Measurements from ENCODE around the gene WNT5A. TPM values are rescaled to one million over a fixed set of nuclear protein-coding genes. Genes with fewer than 3 reads are reported as not detected.

Gene WNT5A
- total and polyA plus RNA-seq, 5 donors, result 2.6 to 13.0 (median 10.8) TPM

DNA sequence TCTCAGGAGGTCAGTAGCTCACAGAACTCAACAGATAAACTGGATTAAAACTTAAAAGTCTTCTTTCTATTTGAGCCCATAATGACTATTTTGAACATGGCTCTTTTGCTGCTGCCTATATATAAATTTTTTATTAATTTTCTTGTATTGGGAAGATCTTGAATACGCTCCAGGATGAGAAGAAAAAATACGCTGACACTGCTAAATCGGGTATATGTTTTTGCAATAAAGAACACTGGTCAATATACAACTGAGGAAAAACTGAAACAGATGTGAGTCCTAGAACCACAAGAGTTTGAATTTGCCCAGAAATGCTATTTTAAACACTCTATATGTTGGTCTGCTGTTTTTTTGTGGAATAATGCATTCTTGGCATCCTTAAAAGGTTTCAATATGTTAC lies 20.6 kb downstream of the WNT5A start:
- Histone ChIP-seq H3K27me3 (ENCODE audit: control insufficient read depth, insufficient read depth) (no peaks in the 10 kb centered on the region), H3K27ac (ENCODE audit: low read length) (no peak overlapping the region), H3K4me3 (ENCODE audit: low read length) (no peak overlapping the region), H3K9me3 (ENCODE audit: control insufficient read depth, low read length) (no peaks in the 10 kb centered on the region), H3K4me1 (ENCODE audit: control insufficient read depth, insufficient read depth, low read length) (no peaks in the 10 kb centered on the region)
- no peak for ATAC-seq
- 84% methylated on average over 3 of the region's 3 CpGs for WGBS
- intact Hi-C loops (cut with DNase I), result no loop called here
- DNase-seq, result no peak

DNA sequence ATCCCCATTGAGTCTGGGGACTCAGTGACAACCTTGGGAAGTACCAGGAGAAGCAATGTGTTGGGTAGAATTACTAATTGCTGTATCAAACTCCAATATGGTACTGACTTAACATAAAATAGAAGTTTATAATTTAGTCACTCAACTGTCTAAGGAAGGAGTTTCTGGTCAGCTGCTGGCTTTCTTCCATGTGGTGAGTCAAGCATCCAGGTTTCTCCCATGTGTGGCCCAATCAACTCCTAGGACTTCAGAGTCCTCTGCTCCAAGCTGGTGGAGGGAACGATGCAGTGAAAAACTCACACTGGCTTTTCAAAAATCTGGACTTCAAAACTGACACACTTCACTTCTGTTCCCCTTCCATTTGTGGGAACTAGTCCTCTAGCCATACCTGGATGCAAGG lies 25.2 kb downstream of the WNT5A start:
- intact Hi-C loops (cut with DNase I), result no loop called here
- DNase-seq (no peak), ATAC-seq (no peak)
- H3K27me3 ChIP-seq (ENCODE audit: control insufficient read depth, insufficient read depth), result no peaks in the 10 kb centered on the region
- no peak overlapping the region for H3K27ac ChIP-seq (ENCODE audit: low read length)
- no peaks in the 10 kb centered on the region for H3K9me3 ChIP-seq (ENCODE audit: control insufficient read depth, low read length)
- H3K4me1 ChIP-seq (ENCODE audit: control insufficient read depth, insufficient read depth, low read length), result no peaks in the 10 kb centered on the region
- WGBS, result 92% methylated on average over 1 of the region's 1 CpG
- no peak overlapping the region for H3K4me3 ChIP-seq (ENCODE audit: low read length)

DNA sequence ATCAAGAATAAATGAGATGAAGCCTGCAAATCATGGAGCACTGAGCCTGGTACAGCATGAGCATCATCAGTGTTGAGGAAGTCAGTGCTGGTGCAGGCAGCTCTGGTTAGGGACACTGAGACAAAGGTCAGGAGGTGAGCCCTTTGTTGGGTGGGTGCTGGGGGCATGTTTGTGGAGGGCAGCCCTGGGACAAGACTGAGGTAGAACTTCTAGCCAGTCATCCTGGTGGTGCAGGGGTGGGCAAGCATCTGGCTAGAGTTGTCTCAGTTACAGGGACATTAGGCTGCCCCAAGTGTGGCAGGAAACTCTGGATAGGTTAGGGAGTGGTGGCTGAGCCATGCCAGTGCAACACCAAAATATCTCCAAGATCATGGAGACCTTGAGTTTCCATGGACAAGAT lies 27.3 kb downstream of the WNT5A start:
- H3K27me3 ChIP-seq (ENCODE audit: control insufficient read depth, insufficient read depth), result no peaks in the 10 kb centered on the region
- H3K9me3 ChIP-seq (ENCODE audit: control insufficient read depth, low read length), result no peaks in the 10 kb centered on the region
- intact Hi-C loops (cut with DNase I), result no loop called here
- DNase-seq, result no peak
- H3K4me1 ChIP-seq (ENCODE audit: control insufficient read depth, insufficient read depth, low read length), result no peaks in the 10 kb centered on the region
- no peak overlapping the region for H3K27ac ChIP-seq (ENCODE audit: low read length)
- no peak overlapping the region for H3K4me3 ChIP-seq (ENCODE audit: low read length)
- ATAC-seq, result no peak

DNA sequence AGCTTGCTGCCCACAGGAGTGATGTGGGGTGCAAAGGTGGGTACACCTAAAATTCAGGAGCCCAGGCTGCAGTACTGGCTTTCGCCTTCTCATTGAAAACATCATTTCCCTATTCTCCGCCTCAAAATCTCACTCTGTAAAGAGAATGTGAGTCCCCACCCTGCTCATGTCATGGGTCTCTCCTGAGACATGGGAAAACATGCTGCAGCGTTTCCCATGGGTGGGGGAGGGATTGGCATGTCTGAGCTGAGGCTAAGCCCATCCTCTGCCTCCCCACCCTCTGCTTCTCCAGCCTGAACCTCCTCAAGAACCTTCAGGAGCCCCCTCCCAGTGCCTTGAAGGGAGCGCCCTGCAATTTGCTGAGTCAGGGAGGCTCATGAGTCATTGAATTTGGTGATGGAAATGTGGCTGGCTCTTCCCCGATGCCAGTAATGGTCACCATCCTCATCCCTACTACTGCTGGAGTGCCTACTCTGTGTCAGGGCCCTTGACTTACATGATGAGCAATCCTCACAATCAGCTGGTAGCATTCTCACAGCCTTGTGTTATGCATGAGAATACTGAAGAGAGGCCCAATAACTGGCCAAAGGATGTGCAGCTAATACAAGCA lies 28.8 kb downstream of the WNT5A start:
- H3K4me3 ChIP-seq (ENCODE audit: low read length), result no peak overlapping the region
- intact Hi-C loops (cut with DNase I), result no loop called here
- H3K9me3 ChIP-seq (ENCODE audit: control insufficient read depth, low read length), result no peaks in the 10 kb centered on the region
- 71% methylated on average over 5 of the region's 5 CpGs for WGBS
- H3K27ac ChIP-seq (ENCODE audit: low read length), result no peak overlapping the region
- DNase-seq (no peak), ATAC-seq (no peak)
- H3K4me1 ChIP-seq (ENCODE audit: control insufficient read depth, insufficient read depth, low read length), result no peaks in the 10 kb centered on the region
- no peaks in the 10 kb centered on the region for H3K27me3 ChIP-seq (ENCODE audit: control insufficient read depth, insufficient read depth)

DNA sequence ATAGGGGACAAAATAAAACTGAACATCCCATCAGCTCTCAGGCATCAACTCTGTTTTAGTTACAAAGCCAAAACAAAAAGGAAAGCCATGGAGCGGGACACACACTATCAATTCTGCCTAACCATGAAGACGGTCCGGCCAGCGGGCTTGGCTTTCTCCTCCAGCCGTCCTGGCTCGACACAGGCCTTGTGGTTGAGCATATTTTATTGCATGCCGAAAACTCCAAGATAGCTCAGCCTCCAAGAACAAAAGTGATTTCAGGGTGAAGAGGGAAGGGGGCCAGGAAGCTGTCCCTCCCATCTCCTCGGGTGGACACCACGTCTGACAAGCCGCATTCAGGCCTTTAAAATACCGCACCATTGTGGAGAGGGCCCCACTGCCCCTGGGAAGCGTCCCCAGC lies 31.2 kb downstream of the WNT5A start:
- Histone ChIP-seq H3K9me3 (ENCODE audit: control insufficient read depth, low read length) (no peaks in the 10 kb centered on the region), H3K4me1 (ENCODE audit: control insufficient read depth, insufficient read depth, low read length) (no peaks in the 10 kb centered on the region), H3K27ac (ENCODE audit: low read length) (no peak overlapping the region), H3K4me3 (ENCODE audit: low read length) (no peak overlapping the region), H3K27me3 (ENCODE audit: control insufficient read depth, insufficient read depth) (no peaks in the 10 kb centered on the region)
- intact Hi-C loops (cut with DNase I), result no loop called here
- DNase-seq (no peak), ATAC-seq (no peak)
- 78% methylated on average over 12 of the region's 12 CpGs for WGBS

DNA sequence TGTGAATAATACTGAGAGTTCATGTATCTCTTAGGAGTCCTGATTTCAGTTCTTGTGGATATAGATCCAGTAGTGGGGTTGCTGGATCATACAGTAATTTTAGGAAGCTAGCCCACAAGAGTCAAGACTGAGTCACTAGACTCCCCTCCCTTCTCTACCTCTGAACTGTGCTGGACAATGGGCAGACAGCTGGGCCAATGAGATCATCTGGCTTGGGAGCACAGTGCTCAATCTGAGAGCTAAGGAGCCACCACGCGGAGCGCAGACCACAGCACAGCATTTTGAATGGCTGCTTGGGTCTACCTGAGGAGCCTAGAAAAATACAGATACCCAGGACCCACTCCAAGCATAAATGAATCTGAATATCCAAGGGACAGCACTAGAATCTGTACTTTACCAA lies 32.5 kb downstream of the WNT5A start:
- Histone ChIP-seq H3K4me1 (ENCODE audit: control insufficient read depth, insufficient read depth, low read length) (no peaks in the 10 kb centered on the region), H3K9me3 (ENCODE audit: control insufficient read depth, low read length) (no peaks in the 10 kb centered on the region), H3K27ac (ENCODE audit: low read length) (no peak overlapping the region), H3K4me3 (ENCODE audit: low read length) (no peak overlapping the region), H3K27me3 (ENCODE audit: control insufficient read depth, insufficient read depth) (no peaks in the 10 kb centered on the region)
- 48% methylated on average over 3 of the region's 3 CpGs for WGBS
- no peak for DNase-seq
- intact Hi-C loops (cut with DNase I), result no loop called here
- ATAC-seq, result no peak

DNA sequence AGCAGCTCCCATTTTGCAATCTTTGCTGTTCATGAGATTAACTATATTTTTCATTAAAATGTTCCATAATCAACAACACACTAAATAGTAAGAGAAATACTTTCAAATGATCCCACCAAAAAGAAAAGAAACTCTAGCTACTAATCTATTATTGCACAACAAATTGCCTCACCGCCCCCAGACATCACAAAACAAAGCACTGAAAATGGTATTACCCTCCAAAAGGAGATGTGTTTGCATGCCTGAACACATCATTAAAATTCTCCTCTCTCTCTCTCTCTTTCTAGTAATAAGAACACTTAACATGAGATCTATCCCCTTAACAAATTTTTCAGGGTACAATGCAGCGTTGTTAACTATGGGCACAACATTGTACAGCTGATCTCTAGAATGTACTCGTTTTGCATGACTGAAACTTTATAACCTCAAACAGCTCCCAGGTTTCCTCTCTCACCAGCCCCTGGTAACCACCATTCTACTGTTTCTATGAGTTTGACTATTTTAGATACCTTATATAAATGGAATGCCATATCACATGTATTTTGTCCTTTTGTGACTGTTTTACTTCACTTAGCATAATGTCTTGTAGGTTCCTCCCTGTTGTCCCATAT lies 33.1 kb downstream of the WNT5A start:
- no peaks in the 10 kb centered on the region for H3K27me3 ChIP-seq (ENCODE audit: control insufficient read depth, insufficient read depth)
- no peaks in the 10 kb centered on the region for H3K9me3 ChIP-seq (ENCODE audit: control insufficient read depth, low read length)
- ATAC-seq, result no peak
- 76% methylated on average over 3 of the region's 3 CpGs for whole genome bisulfite sequencing
- intact Hi-C loops (cut with DNase I), result no loop called here
- H3K4me1 ChIP-seq (ENCODE audit: control insufficient read depth, insufficient read depth, low read length), result no peaks in the 10 kb centered on the region
- H3K27ac ChIP-seq (ENCODE audit: low read length), result no peak overlapping the region
- no peak overlapping the region for H3K4me3 ChIP-seq (ENCODE audit: low read length)
- DNase-seq, result no peak

DNA sequence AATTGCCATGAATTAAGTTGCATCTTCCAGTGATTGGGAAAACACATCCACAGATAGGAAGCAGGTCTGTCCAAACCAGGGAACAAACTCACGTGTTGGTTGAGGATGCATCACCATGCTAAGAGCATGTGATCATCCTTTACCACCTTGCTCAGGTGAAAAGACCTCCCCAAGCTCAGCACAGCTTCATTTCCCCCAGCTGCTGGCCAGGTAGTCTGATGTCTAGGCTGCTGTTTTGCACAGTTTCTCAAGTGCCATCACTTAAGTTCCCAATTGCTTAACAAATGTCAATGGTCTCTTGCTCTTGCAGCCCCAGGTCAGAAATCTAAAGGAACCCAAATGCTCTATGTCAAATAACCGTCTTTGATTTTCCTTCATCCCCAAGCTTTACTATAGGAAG lies 34.2 kb downstream of the WNT5A start:
- WGBS, result 73% methylated on average over 2 of the region's 2 CpGs
- intact Hi-C loops (cut with DNase I), result no loop called here
- DNase-seq, result no peak

DNA sequence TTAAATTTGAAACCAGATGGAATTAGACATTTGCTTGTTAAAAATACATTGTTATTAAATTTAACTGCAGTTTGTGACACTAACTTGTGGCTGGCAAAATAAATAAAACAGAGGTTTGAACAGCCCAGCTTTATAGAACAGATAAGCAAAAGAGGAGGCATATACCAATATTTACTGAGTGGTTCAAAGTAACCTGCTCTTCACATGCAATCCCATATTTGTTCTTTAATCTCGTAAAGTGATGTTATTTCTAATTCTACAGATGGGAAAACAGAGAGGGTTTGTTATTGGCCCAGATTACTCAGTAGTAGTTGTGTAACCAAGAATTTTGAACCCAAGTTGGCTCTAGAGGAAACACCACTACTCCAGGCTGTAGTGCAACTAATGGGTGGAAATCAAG lies 37.6 kb downstream of the WNT5A start:
- no peaks in the 10 kb centered on the region for H3K4me1 ChIP-seq (ENCODE audit: control insufficient read depth, insufficient read depth, low read length)
- H3K27me3 ChIP-seq (ENCODE audit: control insufficient read depth, insufficient read depth), result no peaks in the 10 kb centered on the region
- H3K4me3 ChIP-seq (ENCODE audit: low read length), result no peak overlapping the region
- intact Hi-C loops (cut with DNase I), result no loop called here
- H3K9me3 ChIP-seq (ENCODE audit: control insufficient read depth, low read length), result no peaks in the 10 kb centered on the region
- WGBS, result 84% methylated on average over 1 of the region's 1 CpG
- DNase-seq (no peak), ATAC-seq (no peak)
- H3K27ac ChIP-seq (ENCODE audit: low read length), result no peak overlapping the region

More for the DNA sequence above, 34.2 kb downstream of the WNT5A start:
- Histone ChIP-seq H3K4me1 (ENCODE audit: control insufficient read depth, insufficient read depth, low read length) (no peaks in the 10 kb centered on the region), H3K4me3 (ENCODE audit: low read length) (no peak overlapping the region), H3K27ac (ENCODE audit: low read length) (no peak overlapping the region), H3K27me3 (ENCODE audit: control insufficient read depth, insufficient read depth) (no peaks in the 10 kb centered on the region), H3K9me3 (ENCODE audit: control insufficient read depth, low read length) (no peaks in the 10 kb centered on the region)
- no peak for ATAC-seq

DNA sequence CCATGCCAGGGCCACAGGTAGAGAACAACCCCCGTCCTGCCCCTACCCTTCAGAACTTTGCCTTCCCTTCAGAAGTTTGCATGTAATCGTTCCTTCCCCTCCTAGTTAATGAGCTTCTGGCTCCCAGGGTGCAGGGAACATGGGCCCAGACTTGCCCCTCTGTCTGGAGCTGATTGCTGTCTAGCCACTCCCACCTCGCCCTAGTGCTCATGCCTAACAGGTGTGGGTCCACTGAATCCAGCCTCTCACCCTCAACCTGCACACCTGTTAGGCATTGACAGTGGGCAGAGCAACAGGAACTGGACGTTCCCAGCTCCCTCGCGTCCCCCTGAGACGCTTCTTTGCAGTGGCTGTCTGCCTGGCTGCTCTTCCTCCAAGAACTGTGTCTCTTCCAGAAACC lies 40.3 kb downstream of the WNT5A start:
- intact Hi-C loops (cut with DNase I), result no loop called here
- no peak for DNase-seq
- 57% methylated on average over 7 of the region's 7 CpGs for WGBS
- no peaks in the 10 kb centered on the region for H3K27me3 ChIP-seq (ENCODE audit: control insufficient read depth, insufficient read depth)
- H3K4me3 ChIP-seq (ENCODE audit: low read length), result no peak overlapping the region
- no peak overlapping the region for H3K27ac ChIP-seq (ENCODE audit: low read length)
- H3K9me3 ChIP-seq (ENCODE audit: control insufficient read depth, low read length), result no peaks in the 10 kb centered on the region
- H3K4me1 ChIP-seq (ENCODE audit: control insufficient read depth, insufficient read depth, low read length), result no peaks in the 10 kb centered on the region
- no peak for ATAC-seq

DNA sequence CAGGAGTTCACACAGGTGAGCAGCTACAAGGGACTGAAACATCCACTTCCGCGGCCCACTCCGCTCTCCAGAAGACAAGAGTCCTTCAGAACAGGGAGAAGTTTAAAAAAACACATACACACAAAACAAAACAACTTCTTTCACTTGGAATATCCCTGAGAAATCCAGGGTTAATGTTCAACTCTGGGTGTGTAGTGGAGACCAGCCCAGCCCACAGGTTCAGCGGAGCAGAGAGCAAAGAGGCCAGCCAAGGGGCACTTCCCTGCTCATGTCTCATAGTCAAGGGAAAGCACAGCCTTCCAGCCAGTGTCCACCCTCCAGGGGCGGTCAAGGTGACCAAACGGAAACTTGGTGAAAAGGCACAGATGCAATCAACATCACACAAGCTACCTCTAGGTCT lies 41.6 kb downstream of the WNT5A start:
- Histone ChIP-seq H3K4me1 (ENCODE audit: control insufficient read depth, insufficient read depth, low read length) (no peaks in the 10 kb centered on the region), H3K9me3 (ENCODE audit: control insufficient read depth, low read length) (no peaks in the 10 kb centered on the region), H3K27ac (ENCODE audit: low read length) (no peak overlapping the region), H3K4me3 (ENCODE audit: low read length) (no peak overlapping the region), H3K27me3 (ENCODE audit: control insufficient read depth, insufficient read depth) (no peaks in the 10 kb centered on the region)
- DNase-seq (no peak), ATAC-seq (no peak)
- 68% methylated on average over 6 of the region's 6 CpGs for WGBS
- intact Hi-C loops (cut with DNase I), result no loop called here

DNA sequence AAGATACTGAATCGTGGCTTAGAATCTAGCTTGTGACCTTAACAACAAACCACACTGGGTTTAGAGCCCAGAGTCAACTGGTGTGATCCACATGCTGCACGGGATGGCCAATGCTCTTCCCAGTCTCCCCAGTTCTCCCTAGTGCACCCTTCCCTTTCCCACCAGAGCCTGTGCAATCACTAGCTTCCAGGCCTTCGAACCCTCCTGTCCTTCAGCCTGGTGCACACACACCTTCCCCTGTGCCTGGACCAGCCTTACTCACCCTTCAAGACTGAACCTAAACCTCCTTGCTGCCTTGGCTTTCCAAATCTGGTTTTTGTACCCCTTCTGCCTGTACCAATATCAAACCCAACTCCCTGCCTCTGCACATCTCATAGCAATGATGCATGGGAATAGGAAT lies 43.8 kb downstream of the WNT5A start:
- 79% methylated on average over 3 of the region's 3 CpGs for WGBS
- no peaks in the 10 kb centered on the region for H3K9me3 ChIP-seq (ENCODE audit: control insufficient read depth, low read length)
- H3K4me1 ChIP-seq (ENCODE audit: control insufficient read depth, insufficient read depth, low read length), result no peaks in the 10 kb centered on the region
- DNase-seq, result no peak
- H3K27ac ChIP-seq (ENCODE audit: low read length), result no peak overlapping the region
- H3K4me3 ChIP-seq (ENCODE audit: low read length), result no peak overlapping the region
- intact Hi-C loops (cut with DNase I), result no loop called here
- no peaks in the 10 kb centered on the region for H3K27me3 ChIP-seq (ENCODE audit: control insufficient read depth, insufficient read depth)
- no peak for ATAC-seq
